ENCODE data around the gene BANP.

DNA sequence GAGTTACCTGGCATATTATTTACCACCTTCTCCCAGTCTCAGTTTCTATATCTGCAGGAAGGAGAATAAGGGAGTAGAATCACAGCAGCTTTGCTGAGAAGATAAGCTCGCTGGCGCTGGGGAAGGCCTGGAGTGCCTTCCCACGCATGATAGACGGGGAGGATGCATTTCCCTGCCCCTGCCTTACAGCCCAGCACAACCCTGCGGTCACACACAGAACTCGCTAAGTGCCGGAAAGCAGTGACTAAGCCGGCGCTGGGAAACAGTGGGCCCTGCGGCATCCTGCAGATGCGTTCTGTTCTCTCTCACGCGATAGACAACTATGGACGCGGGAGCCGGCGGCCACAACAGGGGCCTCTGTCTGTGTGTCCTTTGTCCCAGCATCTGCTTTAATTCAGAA lies 19.7 kb upstream of the BANP start:
- TF ChIP-seq CTCF (IDR thresholded peaks at IDR 0.05) (no peak), POLR2A (IDR thresholded peaks at IDR 0.05) (no peak)

Data from heart left ventricle (tissue), 13 donors.